Smooth muscle cell (in vitro differentiated cells): Measurements from ENCODE around the gene MARS1. TPM values are rescaled to one million over a fixed set of nuclear protein-coding genes. Genes with fewer than 3 reads are reported as not detected.

Experiments used
- DNase-seq: peaks from one replicate; lab custom pipeline; 2025; ENCODE audit not compliant: unreplicated experiment; lab: John Stamatoyannopoulos, UW
- H2AFZ ChIP-seq: fragments of 200-600 bp; sonication (generic); 2 replicates; pipeline ENCODE4 v1.6.0; 2016; ENCODE audit warnings: antibody characterized with exemption, low read depth, mild to moderate bottlenecking
- H3F3A ChIP-seq: fragments of 200-600 bp; sonication (generic); 2 replicates; pipeline ENCODE4 v1.6.0; 2017; ENCODE audit warnings: antibody characterized with exemption, low read depth
- H3K27ac ChIP-seq: fragments of 200-600 bp; sonication (generic); 2 replicates; pipeline ENCODE4 v1.5.1; 2016; ENCODE audit warnings: low read depth, mild to moderate bottlenecking
- H3K27me3 ChIP-seq: fragments of 200-600 bp; sonication (generic); 2 replicates; pipeline ENCODE4 v1.6.1; 2016; ENCODE audit warnings: low read depth, mild to moderate bottlenecking
- H3K36me3 ChIP-seq: fragments of 200-600 bp; sonication (generic); 2 replicates; pipeline ENCODE4 v1.5.1; 2016; ENCODE audit warnings: low read depth
- H3K4me1 ChIP-seq: fragments of 200-600 bp; sonication (generic); 2 replicates; pipeline ENCODE4 v1.5.1; 2016; ENCODE audit warnings: low read depth
- H3K4me2 ChIP-seq: fragments of 200-600 bp; sonication (generic); 2 replicates; pipeline ENCODE4 v1.6.0; 2016; ENCODE audit warnings: mild to moderate bottlenecking
- H3K4me3 ChIP-seq: fragments of 200-600 bp; sonication (generic); 2 replicates; pipeline ENCODE4 v1.5.1; 2016; ENCODE audit warnings: mild to moderate bottlenecking
- H3K79me2 ChIP-seq: fragments of 200-600 bp; sonication (generic); 2 replicates; pipeline ENCODE4 v1.6.0; 2016; ENCODE audit warnings: low read depth, mild to moderate bottlenecking
- H3K9ac ChIP-seq: fragments of 200-600 bp; sonication (generic); 2 replicates; pipeline ENCODE4 v1.6.0; 2016; ENCODE audit warnings: low read depth
- H3K9me3 ChIP-seq: fragments of 200-600 bp; sonication (generic); replicated peaks from 2 replicates; pipeline ENCODE4 v1.5.1; 2016; ENCODE audit warnings: low read depth
- H4K20me1 ChIP-seq: fragments of 200-600 bp; sonication (generic); 2 replicates; pipeline ENCODE4 v1.6.0; 2016; ENCODE audit warnings: low read depth
- WGBS: methylation state at CpG from one replicate; pipeline ENCODE4 v1.1.7; 2016; ENCODE audit warnings: low lambda C conversion rate; 5-methylcytosine and 5-hydroxymethylcytosine counted together
- polyA plus RNA-seq: library from polyadenylated mRNA; unstranded; fragments of >200 nt; fragmentation: Nextera tagmentation; extraction: Ambion mirVana; gene quantifications from 2 replicates; pipeline ENCODE4 v1.2.1, GENCODE V29; 2016
- total RNA-seq: library from RNA; depleted of rRNA; stranded (reverse); fragments of >200 nt; gene quantifications from 2 replicates; pipeline ENCODE4 v1.2.3, GENCODE V29; 2014
- TF ChIP-seq, protein P1 (sequence below): fragments of 200-600 bp; sonication (generic); IDR thresholded peaks from 2 replicates; pipeline ENCODE4 v1.5.1; 2017; ENCODE audit warnings: borderline replicate concordance, mild to moderate bottlenecking, antibody characterized with exemption; ENCODE audit not compliant: insufficient read depth, poor library complexity, severe bottlenecking

The MARS1 gene
- total and polyA plus RNA-seq, 2 experiments from 2014 or later, result 186 to 192 TPM

DNA sequence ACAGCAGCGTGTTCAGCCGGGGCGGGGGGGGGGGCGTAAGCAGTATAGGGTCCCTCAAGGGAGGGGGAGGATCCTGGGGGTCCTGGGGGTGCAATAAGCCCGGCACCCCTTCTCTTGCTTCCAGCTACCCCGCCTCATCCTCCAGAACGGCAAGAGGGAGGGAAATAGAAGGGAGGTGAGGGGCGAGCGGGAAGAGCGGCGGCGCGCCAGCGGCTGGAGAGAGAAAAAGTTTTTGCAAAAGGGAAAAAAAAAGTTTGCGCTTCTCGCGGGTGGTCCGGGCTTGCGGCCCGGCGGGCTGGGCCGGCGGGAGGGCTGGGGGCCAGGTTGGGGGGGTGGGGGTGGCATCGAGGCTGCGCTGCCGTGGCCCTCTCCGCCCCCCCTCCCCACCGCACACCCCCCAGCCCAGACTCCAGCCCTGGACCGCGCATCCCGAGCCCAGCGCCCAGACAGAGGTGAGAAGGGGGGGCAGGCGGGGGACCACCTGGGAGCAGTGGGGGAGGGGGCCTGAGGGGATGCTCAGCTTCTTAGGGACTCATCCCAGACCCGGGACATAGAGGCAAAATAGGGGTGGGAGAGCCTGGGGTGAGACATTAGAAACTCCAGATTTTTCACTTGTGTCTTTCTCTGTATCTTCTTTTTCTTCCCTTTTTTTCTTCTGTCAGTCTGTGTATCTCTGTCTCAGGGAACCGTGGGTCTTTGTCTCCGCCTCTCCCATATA is 28.0 kb upstream of the MARS1 start, which contains the start of gene GLI1:
Gene GLI1 (plus strand): TSS at position 36 of the 718 bp plus-strand sequence. CDS start 3,907 bp downstream, outside the sequence.
- Histone ChIP-seq H3K79me2 (peaks cover 10% of the 10 kb centered on the region), H3F3A (peaks cover 10% of the 10 kb centered on the region), H3K4me2 (peak within 1 kb of the TSS; percentile 100), H4K20me1 (no peaks in the 10 kb centered on the region), H2AFZ (peak within 1 kb of the TSS; percentile 84), H3K27me3 (no peaks in the 10 kb centered on the region), H3K9me3 (no peaks in the 10 kb centered on the region), H3K4me3 (peak within 1 kb of the TSS; percentile 73), H3K27ac (peak within 1 kb of the TSS; percentile 89), H3K36me3 (no peaks in the 10 kb centered on the region), H3K9ac (peak within 1 kb of the TSS; percentile 66), H3K4me1 (peaks cover 18% of the 10 kb centered on the region)
- TF ChIP-seq, protein P1, sequence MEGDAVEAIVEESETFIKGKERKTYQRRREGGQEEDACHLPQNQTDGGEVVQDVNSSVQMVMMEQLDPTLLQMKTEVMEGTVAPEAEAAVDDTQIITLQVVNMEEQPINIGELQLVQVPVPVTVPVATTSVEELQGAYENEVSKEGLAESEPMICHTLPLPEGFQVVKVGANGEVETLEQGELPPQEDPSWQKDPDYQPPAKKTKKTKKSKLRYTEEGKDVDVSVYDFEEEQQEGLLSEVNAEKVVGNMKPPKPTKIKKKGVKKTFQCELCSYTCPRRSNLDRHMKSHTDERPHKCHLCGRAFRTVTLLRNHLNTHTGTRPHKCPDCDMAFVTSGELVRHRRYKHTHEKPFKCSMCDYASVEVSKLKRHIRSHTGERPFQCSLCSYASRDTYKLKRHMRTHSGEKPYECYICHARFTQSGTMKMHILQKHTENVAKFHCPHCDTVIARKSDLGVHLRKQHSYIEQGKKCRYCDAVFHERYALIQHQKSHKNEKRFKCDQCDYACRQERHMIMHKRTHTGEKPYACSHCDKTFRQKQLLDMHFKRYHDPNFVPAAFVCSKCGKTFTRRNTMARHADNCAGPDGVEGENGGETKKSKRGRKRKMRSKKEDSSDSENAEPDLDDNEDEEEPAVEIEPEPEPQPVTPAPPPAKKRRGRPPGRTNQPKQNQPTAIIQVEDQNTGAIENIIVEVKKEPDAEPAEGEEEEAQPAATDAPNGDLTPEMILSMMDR, result no peak
- WGBS, result 0% methylated on average over 13 of the region's 36 CpGs
- DNase-seq, result no peak

DNA sequence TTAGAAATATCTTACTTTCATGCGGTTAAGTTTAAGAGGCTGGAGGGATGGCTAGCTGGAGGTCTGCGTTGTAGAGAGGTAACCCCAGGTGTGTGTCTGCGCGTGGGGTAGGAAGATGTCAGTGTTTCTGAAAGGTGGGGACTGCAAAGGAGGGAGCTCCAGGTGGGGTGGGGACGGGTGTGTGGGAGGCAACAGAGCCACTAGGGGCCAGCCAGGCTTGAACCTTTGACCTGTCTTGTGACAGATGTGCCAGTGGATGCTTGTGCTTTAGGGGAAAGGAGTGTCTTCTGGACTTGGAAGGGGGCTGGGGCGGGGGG is 27.4 kb upstream of the MARS1 start:
- peaks cover 14% of the 10 kb centered on the region for H3K4me1 ChIP-seq
- H3K4me3 ChIP-seq, result peak overlapping the region; percentile 73
- no peaks in the 10 kb centered on the region for H3K36me3 ChIP-seq
- H4K20me1 ChIP-seq, result no peaks in the 10 kb centered on the region
- peak overlapping the region; percentile 100 for H3K4me2 ChIP-seq
- no peak for DNase-seq
- H3F3A ChIP-seq, result peaks cover 10% of the 10 kb centered on the region
- H3K79me2 ChIP-seq, result peaks cover 10% of the 10 kb centered on the region
- 3% methylated on average over 6 of the region's 6 CpGs for WGBS
- H3K27me3 ChIP-seq, result no peaks in the 10 kb centered on the region
- no peak overlapping the region for H3K9ac ChIP-seq
- no peaks in the 10 kb centered on the region for H3K9me3 ChIP-seq
- no peak overlapping the region for H2AFZ ChIP-seq
- H3K27ac ChIP-seq, result no peak overlapping the region
- TF ChIP-seq, protein P1, result no peak

DNA sequence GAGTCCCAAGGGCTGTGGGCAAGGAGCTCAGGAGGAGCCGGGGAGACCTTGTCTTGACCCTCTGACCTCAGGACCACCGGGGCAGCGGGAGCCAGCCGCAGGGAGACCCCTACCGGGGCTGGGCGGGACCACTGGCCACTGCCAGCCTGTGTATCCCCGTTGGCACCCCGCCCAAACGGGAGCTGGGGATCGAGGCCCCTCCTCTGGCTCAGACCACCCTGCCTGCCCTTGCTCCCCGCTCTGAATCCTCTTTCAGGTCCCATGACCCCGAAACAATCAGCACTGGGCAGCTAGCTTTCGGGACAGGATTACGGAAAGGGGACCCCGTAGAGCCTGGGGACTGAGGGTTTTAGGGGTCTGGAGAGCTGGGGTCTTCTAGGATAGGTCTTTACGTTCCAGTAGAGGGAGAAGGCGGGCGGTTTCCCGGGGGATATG is 27.0 kb upstream of the MARS1 start:
- peaks cover 10% of the 10 kb centered on the region for H3F3A ChIP-seq
- H3K27ac ChIP-seq, result no peak overlapping the region
- no peaks in the 10 kb centered on the region for H3K36me3 ChIP-seq
- H3K79me2 ChIP-seq, result peaks cover 10% of the 10 kb centered on the region
- peak overlapping the region; percentile 100 for H3K4me2 ChIP-seq
- peak overlapping the region; percentile 73 for H3K4me3 ChIP-seq
- no peak overlapping the region for H2AFZ ChIP-seq
- H3K4me1 ChIP-seq, result peaks cover 11% of the 10 kb centered on the region
- no peaks in the 10 kb centered on the region for H4K20me1 ChIP-seq
- no peaks in the 10 kb centered on the region for H3K27me3 ChIP-seq
- H3K9ac ChIP-seq, result no peak overlapping the region
- TF ChIP-seq, protein P1, result no peak
- H3K9me3 ChIP-seq, result no peaks in the 10 kb centered on the region
- under 1% methylated on average over 19 of the region's 19 CpGs for WGBS
- no peak for DNase-seq

DNA sequence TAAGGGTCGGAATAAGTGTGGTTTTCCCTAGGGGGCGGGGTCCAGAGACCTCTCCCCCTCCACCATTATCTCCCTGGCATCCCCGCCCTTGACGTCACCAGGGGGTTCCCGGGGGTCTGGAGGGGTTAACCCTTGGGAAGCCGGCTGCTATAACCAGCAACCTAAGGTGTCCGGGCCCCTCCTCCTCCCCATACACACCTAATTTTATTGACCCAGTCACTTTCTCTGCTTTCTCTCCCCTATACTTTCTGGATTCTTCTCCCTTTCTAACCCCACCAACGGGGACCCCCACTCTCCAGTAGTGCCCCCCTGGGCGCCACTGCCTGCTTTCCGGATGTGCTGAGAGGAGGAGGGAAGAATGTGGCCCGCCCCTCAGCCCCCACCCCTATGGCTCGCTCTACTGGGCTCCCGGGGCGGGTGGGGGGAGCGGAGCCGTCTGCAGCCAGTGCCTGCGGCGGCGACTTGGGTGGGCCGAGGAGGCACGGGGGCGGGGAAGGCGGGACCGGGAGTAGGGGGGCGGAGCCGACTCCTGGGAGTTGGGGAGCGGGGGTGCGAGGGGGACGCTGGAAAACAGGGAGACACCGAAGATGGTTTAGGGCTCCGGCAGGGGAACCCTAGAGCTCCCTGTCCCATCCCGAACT is 26.5 kb upstream of the MARS1 start:
- Histone ChIP-seq H3K9ac (no peak overlapping the region), H3K36me3 (no peaks in the 10 kb centered on the region), H3K79me2 (peaks cover 8% of the 10 kb centered on the region), H3K27ac (peak overlapping the region; percentile 6), H3F3A (peaks cover 10% of the 10 kb centered on the region), H3K4me2 (peak overlapping the region; percentile 100), H3K27me3 (no peaks in the 10 kb centered on the region), H3K4me1 (peaks cover 11% of the 10 kb centered on the region), H3K4me3 (peak overlapping the region; percentile 73), H4K20me1 (no peaks in the 10 kb centered on the region), H2AFZ (peak overlapping the region; percentile 67), H3K9me3 (no peaks in the 10 kb centered on the region)
- TF ChIP-seq, protein P1, result no peak
- DNase-seq, result peak; percentile 55
- 2% methylated on average over 17 of the region's 32 CpGs for WGBS
